Lung (tissue), 12 donors: ENCODE data around the gene OSGIN1. TPM values are rescaled to one million over a fixed set of nuclear protein-coding genes. Genes with fewer than 3 reads are reported as not detected.

ENCODE experiments used
- ATAC-seq: fragments of 200-7000 bp; cut with Tn5 transposase; one replicate; pipeline ENCODE4 v1.9.1; 2020; ENCODE audit warnings: moderate number of reproducible peaks; ENCODE audit not compliant: insufficient read depth, low FRiP score
- DNase-seq, 3 donors: peaks; one replicate each; pipeline ENCODE4 v3.0.0-alpha.2; 2013 to 2017
- H3K27ac ChIP-seq, 2 donors: one replicate each; pipeline ENCODE4 v1.5.1; 2013; ENCODE audit warnings: mild to moderate bottlenecking in 2 of 2, moderate library complexity in 2 of 2, control low read depth in 1 of 2, inconsistent platforms in 1 of 2, low read depth in 1 of 2, low read length in 1 of 2
- H3K27me3 ChIP-seq, 3 donors: one replicate each; pipeline ENCODE4 v1.5.1; 2013; ENCODE audit warnings: low read length in 2 of 3; ENCODE audit not compliant: control insufficient read depth in 3 of 3, insufficient read depth in 3 of 3
- H3K36me3 ChIP-seq, 4 donors: one replicate each; pipeline ENCODE4 v1.5.1; 2013; ENCODE audit warnings: low read length in 4 of 4, mild to moderate bottlenecking in 1 of 4, moderate library complexity in 1 of 4; ENCODE audit not compliant: control insufficient read depth in 4 of 4, insufficient read depth in 4 of 4
- H3K4me1 ChIP-seq, 5 donors: one replicate each; pipeline ENCODE4 v1.5.1; 2013; ENCODE audit warnings: low read length in 5 of 5, mild to moderate bottlenecking in 2 of 5, moderate library complexity in 1 of 5; ENCODE audit not compliant: control insufficient read depth in 5 of 5, insufficient read depth in 5 of 5
- H3K4me3 ChIP-seq: one replicate; pipeline ENCODE4 v1.5.1; 2013; ENCODE audit warnings: mild to moderate bottlenecking, control low read depth, moderate library complexity
- H3K9ac ChIP-seq, 2 donors: one replicate each; pipeline ENCODE4 v1.5.1; 2013; ENCODE audit warnings: low read length in 2 of 2, control low read depth in 1 of 2; ENCODE audit not compliant: insufficient read depth in 1 of 2
- H3K9me3 ChIP-seq, 4 donors: one replicate each; pipeline ENCODE4 v1.5.1; 2013; ENCODE audit warnings: low read length in 3 of 4, mild to moderate bottlenecking in 1 of 4, moderate library complexity in 1 of 4; ENCODE audit not compliant: control insufficient read depth in 4 of 4, insufficient read depth in 3 of 4
- WGBS, 2 donors: extraction: QIAGEN DNeasy Blood & Tissue Kit; methylation state at CpG; one replicate each; pipeline ENCODE4 v1.1.7; 2013; 5-methylcytosine and 5-hydroxymethylcytosine counted together
- polyA plus RNA-seq, 2 donors: library from polyadenylated mRNA; stranded (reverse); fragments of 200-250 nt; gene quantifications; one replicate each; pipeline ENCODE4 v1.2.1, GENCODE V29; 2013
- total RNA-seq, 2 donors: library from RNA; depleted of rRNA in 1 of 2; stranded (reverse); fragments of >200 nt in 1 of 2; gene quantifications; one replicate each; pipeline ENCODE4 v1.2.1, GENCODE V29; 2014 to 2021
- TF ChIP-seq, protein P1 (sequence below): IDR thresholded peaks from 2 replicates; pipeline ENCODE4 v1.5.1; 2012; ENCODE audit warnings: mild to moderate bottlenecking; ENCODE audit errors: control extremely low read depth, extremely low read depth
- donor health status: control.
- donor health status: control.
- donor health status: Bipolar disorder and iron deficiency.
- donor health status: healthy.
- donor health status: DM: yes; HTN: yes; CAD: no.

The OSGIN1 gene
- total and polyA plus RNA-seq, 4 donors = 1.5 to 17.9 (median 13.8) TPM

GRCh38 chr16:83907111-83907510 lies 45.9 kb upstream of the OSGIN1 start:
- ATAC-seq (no peak), DNase-seq (no peak)
- Histone ChIP-seq H3K27ac (no peak overlapping the region), H3K4me3 (no peak overlapping the region), H3K36me3 (peaks cover 7 to 28% (median 9%) of the 10 kb centered on the region in 4 donors), H3K27me3 (no peaks in the 10 kb centered on the region), H3K9me3 (no peaks in the 10 kb centered on the region), H3K4me1 (peaks cover 0 to 12% (median 3%) of the 10 kb centered on the region in 5 donors), H3K9ac (no peak overlapping the region)
- TF ChIP-seq, protein P1, sequence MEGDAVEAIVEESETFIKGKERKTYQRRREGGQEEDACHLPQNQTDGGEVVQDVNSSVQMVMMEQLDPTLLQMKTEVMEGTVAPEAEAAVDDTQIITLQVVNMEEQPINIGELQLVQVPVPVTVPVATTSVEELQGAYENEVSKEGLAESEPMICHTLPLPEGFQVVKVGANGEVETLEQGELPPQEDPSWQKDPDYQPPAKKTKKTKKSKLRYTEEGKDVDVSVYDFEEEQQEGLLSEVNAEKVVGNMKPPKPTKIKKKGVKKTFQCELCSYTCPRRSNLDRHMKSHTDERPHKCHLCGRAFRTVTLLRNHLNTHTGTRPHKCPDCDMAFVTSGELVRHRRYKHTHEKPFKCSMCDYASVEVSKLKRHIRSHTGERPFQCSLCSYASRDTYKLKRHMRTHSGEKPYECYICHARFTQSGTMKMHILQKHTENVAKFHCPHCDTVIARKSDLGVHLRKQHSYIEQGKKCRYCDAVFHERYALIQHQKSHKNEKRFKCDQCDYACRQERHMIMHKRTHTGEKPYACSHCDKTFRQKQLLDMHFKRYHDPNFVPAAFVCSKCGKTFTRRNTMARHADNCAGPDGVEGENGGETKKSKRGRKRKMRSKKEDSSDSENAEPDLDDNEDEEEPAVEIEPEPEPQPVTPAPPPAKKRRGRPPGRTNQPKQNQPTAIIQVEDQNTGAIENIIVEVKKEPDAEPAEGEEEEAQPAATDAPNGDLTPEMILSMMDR = no peak
- WGBS, 2 donors = 96 to 97% methylated on average over 8 of the region's 8 CpGs

DNA sequence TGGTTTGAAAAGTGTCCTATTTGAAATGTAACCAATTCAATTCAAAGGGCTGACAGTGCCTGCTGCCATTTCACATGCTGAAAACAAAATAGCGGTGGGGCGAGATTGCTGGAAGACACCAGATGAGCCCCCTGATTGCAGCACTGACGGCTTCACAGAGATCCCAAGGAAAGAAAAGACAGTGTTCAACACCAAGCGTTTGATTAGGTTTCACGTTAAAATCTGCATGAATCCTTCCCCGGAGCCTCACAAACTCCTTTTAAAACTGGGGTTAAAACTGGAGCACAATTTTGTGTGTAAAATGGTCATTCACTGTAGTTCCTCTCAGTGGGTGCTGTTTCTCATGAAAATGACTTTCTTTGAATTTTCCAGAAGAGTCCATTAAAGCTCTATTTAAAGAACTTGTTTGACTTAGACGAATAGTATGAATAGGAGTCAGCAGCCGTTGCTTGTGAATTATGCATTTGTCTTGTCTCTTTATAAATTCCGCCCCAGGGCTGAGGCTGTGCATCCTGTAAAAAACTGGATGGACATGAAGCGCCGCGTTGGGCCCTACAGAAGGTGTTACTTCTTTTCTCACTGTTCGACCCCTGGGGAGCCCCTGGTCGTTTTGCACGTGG lies 45.3 kb upstream of the OSGIN1 start:
- no peaks in the 10 kb centered on the region for H3K9me3 ChIP-seq
- H3K27me3 ChIP-seq = no peaks in the 10 kb centered on the region
- no peak for DNase-seq
- H3K4me3 ChIP-seq = no peak overlapping the region
- peaks cover 7 to 33% (median 9%) of the 10 kb centered on the region in 4 donors for H3K36me3 ChIP-seq
- TF ChIP-seq, protein P1 = no peak
- H3K27ac ChIP-seq = no peak overlapping the region
- ATAC-seq = no peak
- H3K9ac ChIP-seq = no peak overlapping the region
- peaks cover 0 to 11% (median 4%) of the 10 kb centered on the region in 5 donors for H3K4me1 ChIP-seq
- 93 to 94% methylated on average over 15 of the region's 15 CpGs for WGBS, 2 donors

GRCh38 chr16:83908798-83909197 lies 44.2 kb upstream of the OSGIN1 start:
- no peaks in the 10 kb centered on the region for H3K9me3 ChIP-seq
- WGBS, 2 donors = 87 to 95% methylated on average over 2 of the region's 2 CpGs
- H3K27ac ChIP-seq = no peak overlapping the region
- no peak overlapping the region for H3K4me3 ChIP-seq
- TF ChIP-seq, protein P1 = no peak
- H3K9ac ChIP-seq = no peak overlapping the region
- H3K36me3 ChIP-seq = peaks cover 7 to 38% (median 9%) of the 10 kb centered on the region in 4 donors
- no peak for DNase-seq
- H3K4me1 ChIP-seq = peaks cover 0 to 18% (median 3%) of the 10 kb centered on the region in 5 donors
- H3K27me3 ChIP-seq = no peaks in the 10 kb centered on the region
- no peak for ATAC-seq

- WGBS, 2 donors = 94 to 95% methylated on average over 10 of the region's 10 CpGs
- DNase-seq (no peak), ATAC-seq (no peak)
- no peak overlapping the region for H3K27ac ChIP-seq
- TF ChIP-seq, protein P1 = no peak
- H3K4me3 ChIP-seq = no peak overlapping the region
- peaks cover 0 to 18% (median 3%) of the 10 kb centered on the region in 5 donors for H3K4me1 ChIP-seq
- peaks cover 17 to 53% (median 21%) of the 10 kb centered on the region in 4 donors for H3K36me3 ChIP-seq
- no peaks in the 10 kb centered on the region for H3K9me3 ChIP-seq
- no peak overlapping the region for H3K9ac ChIP-seq
- no peaks in the 10 kb centered on the region for H3K27me3 ChIP-seq
Measured at GRCh38 chr16:83911290-83911689, 41.8 kb upstream of the OSGIN1 start.
